ENCODE data around the gene SYNPR.

Gene SYNPR

GRCh38 chr3:63384382-63384781 is 106.3 kb downstream of the SYNPR start:
- no peak for DNase-seq (ENCODE audit: low spot score)

GRCh38 chr3:63385629-63386028 is 107.5 kb downstream of the SYNPR start:
- DNase-seq (ENCODE audit: low spot score): no peak

GRCh38 chr3:63386568-63386967 is 108.5 kb downstream of the SYNPR start:
- DNase-seq (ENCODE audit: low spot score): no peak

GRCh38 chr3:63387568-63387967 is 109.5 kb downstream of the SYNPR start:
- peak; percentile 31 for DNase-seq (ENCODE audit: low spot score)

GRCh38 chr3:63390710-63391230 is 112.7 kb downstream of the SYNPR start:
- DNase-seq (ENCODE audit: low spot score): peak; percentile 14

DNA sequence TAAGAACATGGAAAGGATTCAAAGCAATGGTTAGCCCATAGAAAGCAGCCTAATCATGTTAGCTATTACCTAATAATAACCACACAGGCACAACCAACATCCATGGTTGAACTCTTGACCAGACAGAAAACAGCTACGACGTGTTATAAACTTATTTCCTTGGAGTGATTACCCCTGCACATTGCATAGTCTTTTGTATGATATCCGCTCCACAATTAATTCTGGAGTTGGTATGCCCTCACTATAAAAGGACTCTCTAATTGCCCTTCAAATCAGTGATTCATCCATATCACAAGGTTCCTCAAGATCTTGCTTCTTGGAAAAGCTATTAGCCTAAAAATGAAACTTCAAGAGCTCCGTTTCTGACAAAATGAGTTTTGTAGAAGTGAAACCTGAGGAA is 117.9 kb downstream of the SYNPR start:
- DNase-seq (ENCODE audit: low spot score): no peak

- no peak for DNase-seq (ENCODE audit: low spot score)
Observed at GRCh38 chr3:63400246-63400860, 122.2 kb downstream of the SYNPR start.

DNA sequence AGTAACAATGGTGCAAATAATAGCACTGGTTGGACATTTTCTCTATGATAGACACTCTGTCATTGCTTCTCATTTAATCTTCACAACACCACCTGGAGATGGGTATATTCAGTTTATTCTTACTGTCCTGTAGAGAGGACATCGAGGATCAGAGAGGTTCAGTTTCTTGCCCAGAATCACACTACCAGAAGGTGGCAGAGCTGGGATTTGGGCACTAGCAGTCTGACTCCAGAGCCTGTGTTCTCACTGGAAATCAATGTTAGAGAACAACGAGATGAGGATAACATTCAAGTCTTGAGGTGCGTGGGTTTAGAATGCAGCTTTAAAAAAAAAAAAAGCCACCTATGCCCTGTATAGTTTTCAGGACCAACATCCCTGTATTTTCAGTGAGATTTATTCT is 127.8 kb downstream of the SYNPR start:
- DNase-seq (ENCODE audit: low spot score): no peak

GRCh38 chr3:63413523-63413922 is 135.4 kb downstream of the SYNPR start:
- no peak for DNase-seq (ENCODE audit: low spot score)

- DNase-seq (ENCODE audit: low spot score): no peak
Observed at GRCh38 chr3:63414607-63415006, 136.5 kb downstream of the SYNPR start.

GRCh38 chr3:63429905-63430304 is 151.8 kb downstream of the SYNPR start:
- no peak for DNase-seq (ENCODE audit: low spot score)

DNA sequence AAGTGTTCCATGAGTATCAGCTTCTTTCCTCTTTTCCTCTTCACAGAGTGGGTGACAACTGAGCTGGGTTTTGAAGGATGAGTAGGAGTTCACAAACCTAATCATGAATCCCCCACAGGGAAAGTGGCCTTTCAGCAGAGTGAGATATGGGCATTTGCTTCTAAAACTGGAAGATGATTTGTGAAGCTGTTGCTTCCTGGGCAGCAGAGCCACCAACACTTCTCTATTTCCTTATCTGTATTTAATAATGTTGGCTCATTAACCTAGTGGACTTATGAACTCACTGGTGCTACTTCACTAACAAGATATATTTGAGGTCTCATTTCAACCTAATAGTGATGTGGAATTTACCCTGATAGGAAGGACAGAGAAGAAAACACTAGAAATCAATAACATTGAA is 152.8 kb downstream of the SYNPR start:
- DNase-seq (ENCODE audit: low spot score): no peak

DNA sequence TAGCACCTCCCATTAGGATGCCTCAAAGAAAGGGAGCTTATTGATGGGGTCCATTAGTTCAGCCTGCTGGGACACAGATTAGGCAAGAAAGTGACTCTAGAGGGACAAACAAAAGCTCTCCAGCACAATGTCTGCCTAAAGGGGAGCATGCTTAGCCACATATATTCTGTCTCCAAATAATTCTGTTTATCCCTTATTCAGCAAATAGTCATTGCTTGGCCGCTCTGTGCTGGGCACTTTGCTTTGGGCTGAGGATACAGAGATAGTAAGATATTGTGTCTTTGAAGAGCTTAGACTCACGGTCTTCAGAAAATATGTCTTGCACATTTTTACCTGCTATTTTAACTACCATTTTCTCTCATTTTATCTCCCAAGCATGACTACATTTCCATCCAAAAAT is 159.8 kb downstream of the SYNPR start:
- DNase-seq (ENCODE audit: low spot score): no peak

DNA sequence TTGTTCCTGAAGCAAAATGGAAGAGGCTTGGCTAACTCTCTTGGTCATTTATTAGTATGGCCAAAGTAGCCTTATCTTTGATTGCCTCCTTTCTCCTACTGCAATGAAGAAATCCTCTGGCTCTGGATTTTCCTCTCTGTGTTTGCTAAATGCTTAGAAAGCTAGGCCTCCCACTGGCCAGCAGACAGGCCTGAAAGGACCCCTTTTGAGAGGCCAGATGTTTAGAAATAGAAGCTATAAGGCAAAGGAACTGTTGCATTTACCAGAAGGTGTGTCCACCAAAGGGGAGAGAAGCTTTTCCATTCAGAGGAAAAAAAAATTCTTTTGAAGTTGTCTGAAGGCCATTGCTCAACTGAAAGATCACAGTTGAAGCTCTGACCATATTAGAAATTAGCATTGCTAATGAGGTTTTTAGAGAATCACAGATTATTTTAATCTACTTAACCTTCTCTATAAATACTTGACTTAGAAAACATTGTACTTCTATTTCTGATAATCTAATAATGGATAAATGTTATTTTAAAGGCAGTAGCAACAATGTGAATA is 160.8 kb downstream of the SYNPR start:
- no peak for DNase-seq (ENCODE audit: low spot score)

- DNase-seq (ENCODE audit: low spot score): no peak
Observed at GRCh38 chr3:63441262-63441661, 163.2 kb downstream of the SYNPR start.

- DNase-seq (ENCODE audit: low spot score): no peak
Observed at GRCh38 chr3:63442918-63443317, 164.8 kb downstream of the SYNPR start.

DNA sequence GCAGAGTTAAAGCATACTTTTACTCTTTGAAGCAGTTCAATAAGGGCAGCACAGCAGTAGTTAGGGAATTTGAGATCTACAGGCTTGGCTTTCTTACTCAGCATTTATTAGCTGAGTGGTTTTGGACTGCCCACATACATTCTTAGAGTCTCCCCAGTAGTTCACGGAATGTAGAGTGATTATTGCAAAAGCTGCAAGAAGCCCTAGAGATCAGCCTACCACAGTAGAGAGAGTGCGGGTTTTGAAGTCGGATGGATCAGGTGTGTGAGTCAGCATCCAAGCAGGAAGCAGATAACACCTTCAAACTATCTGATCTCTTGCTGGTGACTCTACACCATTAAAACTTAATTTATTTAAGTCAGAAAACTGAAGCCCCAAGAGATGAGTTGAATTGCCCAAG is 171.9 kb downstream of the SYNPR start:
- no peak for DNase-seq (ENCODE audit: low spot score)

- no peak for DNase-seq (ENCODE audit: low spot score)
Observed at GRCh38 chr3:63450634-63451363, 172.7 kb downstream of the SYNPR start.

DNA sequence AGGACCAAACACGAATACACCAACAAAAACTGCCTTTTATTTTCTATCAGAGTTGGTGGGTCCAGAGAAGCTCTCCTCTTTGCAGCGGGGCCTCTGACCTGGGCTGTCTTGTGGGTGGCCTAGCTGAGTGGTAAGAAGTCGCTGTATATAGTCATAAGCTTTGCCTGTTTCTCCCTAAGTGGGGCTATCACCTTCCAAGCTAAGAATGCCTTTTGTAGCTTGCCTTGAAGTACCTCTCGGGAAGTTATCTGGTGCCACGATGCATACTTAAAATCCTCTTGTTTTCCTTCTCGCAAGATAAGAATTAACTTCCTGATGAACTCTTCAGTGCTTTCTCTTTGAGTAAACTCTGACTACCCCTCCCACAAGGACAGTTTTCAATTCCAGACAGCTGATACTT is 178.8 kb downstream of the SYNPR start:
- DNase-seq (ENCODE audit: low spot score): no peak

DNA sequence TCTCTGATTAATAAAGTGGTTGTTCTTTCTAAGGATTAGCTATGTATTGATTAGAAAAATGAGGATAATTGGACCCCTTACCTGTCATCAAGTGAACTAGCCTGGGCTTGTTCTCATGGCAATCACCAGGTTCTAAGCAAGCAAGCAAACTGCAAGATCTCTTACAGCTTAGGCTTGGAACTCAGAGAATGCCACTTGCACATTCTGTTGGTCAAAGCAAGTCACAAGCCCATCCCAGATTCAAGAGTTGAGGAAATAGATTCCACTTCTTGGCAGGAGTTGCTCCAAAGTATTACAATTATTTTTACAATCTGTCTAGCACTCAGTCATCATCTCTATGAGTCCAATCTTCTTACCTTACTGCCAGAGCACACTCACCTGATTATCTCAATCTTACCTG is 180.3 kb downstream of the SYNPR start:
- no peak for DNase-seq (ENCODE audit: low spot score)

DNA sequence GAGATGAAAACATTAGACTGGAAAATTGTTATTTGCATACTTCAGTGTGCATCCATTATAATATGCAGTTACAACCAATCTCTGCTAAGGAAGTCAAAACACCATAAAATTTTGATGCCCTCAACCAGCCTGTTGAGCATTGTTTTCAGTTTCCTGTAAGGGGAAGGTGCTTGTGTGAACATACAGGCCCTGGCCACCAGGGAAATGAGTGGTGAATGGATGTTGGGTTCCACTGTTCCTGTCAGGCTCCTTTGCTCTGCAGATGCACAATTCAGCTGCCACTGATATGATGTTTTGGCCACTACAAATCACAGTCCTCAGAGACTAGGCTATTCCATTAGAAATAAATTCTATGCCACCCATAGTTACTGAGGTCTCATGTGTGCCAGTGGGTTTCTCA is 184.6 kb downstream of the SYNPR start:
- DNase-seq (ENCODE audit: low spot score): no peak

DNA sequence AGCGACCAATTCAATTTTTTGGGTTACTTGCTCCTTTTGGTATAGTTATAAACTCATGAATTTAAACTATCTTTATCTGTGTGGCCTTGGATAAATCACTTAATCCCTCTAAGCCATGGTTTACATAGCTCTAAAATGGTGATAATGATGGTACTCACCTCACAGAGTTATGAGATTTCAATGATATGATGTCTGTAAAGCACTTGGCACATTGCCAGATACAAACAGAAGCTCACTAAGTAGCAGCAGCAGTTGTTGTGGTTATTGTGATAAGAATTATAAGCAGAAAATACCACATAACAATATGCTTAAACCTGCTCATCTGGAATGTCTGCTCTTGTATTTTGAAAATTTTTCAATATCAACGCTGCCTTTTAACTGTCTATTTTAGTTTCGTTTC is 189.3 kb downstream of the SYNPR start:
- DNase-seq (ENCODE audit: low spot score): no peak

DNA sequence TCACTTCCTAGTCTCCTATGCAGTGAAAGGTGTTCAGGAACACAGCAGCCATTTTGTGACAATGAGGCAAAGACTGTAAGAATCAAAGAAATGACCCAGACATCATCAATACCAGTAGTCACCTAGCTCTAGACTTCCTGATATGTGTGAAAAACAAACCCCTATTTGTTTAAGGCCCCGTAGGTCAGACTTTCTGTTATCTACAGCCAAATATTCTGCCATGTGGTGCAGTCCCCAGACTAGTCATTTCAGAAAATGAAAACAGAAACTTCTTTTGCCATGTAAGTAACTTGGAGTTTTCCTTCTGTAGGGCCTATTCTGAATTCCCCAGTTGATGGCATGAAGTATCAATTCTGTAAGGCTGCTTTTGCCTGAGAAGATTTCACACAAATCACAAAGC is 192.6 kb downstream of the SYNPR start:
- no peak for DNase-seq (ENCODE audit: low spot score)

DNA sequence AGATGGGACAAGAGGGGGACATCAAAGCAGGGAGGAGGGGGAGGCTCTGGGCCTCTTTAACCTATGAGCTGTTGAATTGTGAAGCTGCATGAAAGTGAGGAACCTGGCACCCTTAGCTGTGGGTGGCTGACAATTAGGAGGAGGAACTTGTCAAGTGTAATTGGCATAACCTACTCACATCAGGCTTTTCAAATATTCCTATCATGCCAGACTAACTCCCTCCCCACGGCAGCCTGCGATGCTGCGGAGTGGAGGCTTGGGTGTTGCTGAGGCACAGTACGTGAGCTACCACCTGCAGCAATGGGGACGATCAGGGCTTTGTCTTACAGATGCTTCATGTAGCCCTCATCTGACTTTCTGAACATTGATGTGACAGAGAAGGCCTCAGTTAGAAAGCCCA is 193.7 kb downstream of the SYNPR start:
- no peak for DNase-seq (ENCODE audit: low spot score)

Measured in hepatic stellate cell (primary cell).